ENCODE results near the gene ITPR1.
"Not testable (repeated sequence)": the region's sequence is repeated elsewhere in the genome, so short reads cannot be mapped to it uniquely, and the experiment has no call there.

Gene ITPR1

GRCh38 chr3:4493014-4493940, at the start of gene ITPR1:
TSS of gene ITPR1 (plus strand) at chr3:4493348. CDS start at chr3:4516492, 23,144 bp downstream.
- DNase-seq: peak; percentile 93 to 99 (median 98)

GRCh38 chr3:4447295-4447999, 45.7 kb upstream of the ITPR1 start:
- no peak for DNase-seq

GRCh38 chr3:4448187-4448586, 45.0 kb upstream of the ITPR1 start:
- no peak for DNase-seq

GRCh38 chr3:4449043-4449805, 43.9 kb upstream of the ITPR1 start:
- DNase-seq: no peak

GRCh38 chr3:4454142-4454541, 39.0 kb upstream of the ITPR1 start:
- DNase-seq: no peak

GRCh38 chr3:4456780-4457179, 36.4 kb upstream of the ITPR1 start:
- not testable (repeated sequence) for DNase-seq

- no peak for DNase-seq
These were observed 34.2 kb upstream of the ITPR1 start for GRCh38 chr3:4458961-4459360.

- no peak for DNase-seq
These were observed 32.8 kb upstream of the ITPR1 start for GRCh38 chr3:4460334-4460733.

GRCh38 chr3:4461468-4462090, 31.6 kb upstream of the ITPR1 start:
- DNase-seq: no peak

GRCh38 chr3:4462369-4463040, 30.6 kb upstream of the ITPR1 start:
- no peak for DNase-seq

- DNase-seq: no peak
These were observed 28.6 kb upstream of the ITPR1 start for GRCh38 chr3:4464576-4464975.

GRCh38 chr3:4466741-4467521, 26.2 kb upstream of the ITPR1 start, which contains the start of gene SUMF1:
TSS of gene SUMF1 (minus strand) at chr3:4467269. CDS start at chr3:4467245, 24 bp downstream.
- peak; percentile 47 to 82 (median 66) for DNase-seq

GRCh38 chr3:4467522-4467867, 25.7 kb upstream of the ITPR1 start:
- DNase-seq: no peak

- DNase-seq: no peak
These were observed 21.2 kb upstream of the ITPR1 start for GRCh38 chr3:4471907-4472306.

GRCh38 chr3:4472312-4472711, 20.8 kb upstream of the ITPR1 start:
- no peak for DNase-seq

- no peak for DNase-seq
These were observed 20.4 kb upstream of the ITPR1 start for GRCh38 chr3:4472766-4473165.

- DNase-seq: no peak
These were observed 18.3 kb upstream of the ITPR1 start for GRCh38 chr3:4474683-4475490.

GRCh38 chr3:4475804-4476203, 17.3 kb upstream of the ITPR1 start:
- DNase-seq: no peak

- DNase-seq: no peak
These were observed 16.7 kb upstream of the ITPR1 start for GRCh38 chr3:4476496-4476895.

- no peak for DNase-seq
These were observed 14.9 kb upstream of the ITPR1 start for GRCh38 chr3:4478261-4478660.

GRCh38 chr3:4491855-4492207, 1.3 kb upstream of the ITPR1 start:
- DNase-seq: no peak
